ENCODE measurements around the gene NRXN2.

NRXN2 gene

GRCh38 chr11:64643920-64644646 lies 78.9 kb downstream of the NRXN2 start:
- no peak for DNase-seq

GRCh38 chr11:64643256-64643881 lies 79.6 kb downstream of the NRXN2 start:
- DNase-seq: peak; percentile 43

GRCh38 chr11:64642871-64643255 lies 80.1 kb downstream of the NRXN2 start:
- DNase-seq: no peak

GRCh38 chr11:64642418-64642735 lies 80.6 kb downstream of the NRXN2 start:
- no peak for DNase-seq

- no peak for DNase-seq
These were observed 81.2 kb downstream of the NRXN2 start for GRCh38 chr11:64641596-64642417.

GRCh38 chr11:64639885-64640284 lies 83.1 kb downstream of the NRXN2 start:
- DNase-seq: no peak

GRCh38 chr11:64638829-64639228 lies 84.2 kb downstream of the NRXN2 start:
- DNase-seq: no peak

GRCh38 chr11:64638018-64638665 lies 84.9 kb downstream of the NRXN2 start:
- peak; percentile 39 for DNase-seq

- no peak for DNase-seq
These were observed 85.5 kb downstream of the NRXN2 start for GRCh38 chr11:64637334-64638017.

- DNase-seq: no peak
These were observed 89.3 kb downstream of the NRXN2 start for GRCh38 chr11:64633555-64634159.

- DNase-seq: no peak
These were observed 90.3 kb downstream of the NRXN2 start for GRCh38 chr11:64632654-64633053.

GRCh38 chr11:64632237-64632636 lies 90.8 kb downstream of the NRXN2 start:
- no peak for DNase-seq

- DNase-seq: no peak
These were observed 91.3 kb downstream of the NRXN2 start for GRCh38 chr11:64631675-64632074.

- DNase-seq: no peak
These were observed 93.0 kb downstream of the NRXN2 start for GRCh38 chr11:64629796-64630562.

- no peak for DNase-seq
These were observed 93.9 kb downstream of the NRXN2 start for GRCh38 chr11:64629103-64629502.

GRCh38 chr11:64628596-64628995 lies 94.4 kb downstream of the NRXN2 start:
- no peak for DNase-seq

GRCh38 chr11:64627371-64627770 lies 95.6 kb downstream of the NRXN2 start:
- no peak for DNase-seq

GRCh38 chr11:64626637-64627036 lies 96.4 kb downstream of the NRXN2 start:
- DNase-seq: no peak

GRCh38 chr11:64624883-64625481 lies 98.0 kb downstream of the NRXN2 start:
- DNase-seq: no peak

GRCh38 chr11:64622681-64623080 lies 100.3 kb downstream of the NRXN2 start:
- DNase-seq: no peak
